Ovary (tissue), 3 donors: ENCODE measurements around the gene GRIN2A.

Experiments used
- EP300 ChIP-seq: sonication (generic); formaldehyde crosslinking; IDR thresholded peaks from one replicate; pipeline ENCODE4 v1.6.1; 2017; ENCODE audit warnings: antibody characterized with exemption
- POLR2A ChIP-seq: fragments of 450-650 bp; IDR thresholded peaks from one replicate; pipeline ENCODE4 v1.6.1; 2017; ENCODE audit warnings: antibody characterized with exemption, mild to moderate bottlenecking, moderate library complexity
- TF ChIP-seq, protein P1 (sequence below), 3 donors: fragments of 450-650 bp in 2 of 3; fragments of 200-600 bp in 1 of 3; IDR thresholded peaks; one replicate each; pipeline versions ENCODE4 v1.5.1 to v1.8.0; 2016 to 2022; ENCODE audit warnings: antibody characterized with exemption in 3 of 3, mild to moderate bottlenecking in 1 of 3
- donor health status: DM: no; HTN: no; CAD: no.

DNA sequence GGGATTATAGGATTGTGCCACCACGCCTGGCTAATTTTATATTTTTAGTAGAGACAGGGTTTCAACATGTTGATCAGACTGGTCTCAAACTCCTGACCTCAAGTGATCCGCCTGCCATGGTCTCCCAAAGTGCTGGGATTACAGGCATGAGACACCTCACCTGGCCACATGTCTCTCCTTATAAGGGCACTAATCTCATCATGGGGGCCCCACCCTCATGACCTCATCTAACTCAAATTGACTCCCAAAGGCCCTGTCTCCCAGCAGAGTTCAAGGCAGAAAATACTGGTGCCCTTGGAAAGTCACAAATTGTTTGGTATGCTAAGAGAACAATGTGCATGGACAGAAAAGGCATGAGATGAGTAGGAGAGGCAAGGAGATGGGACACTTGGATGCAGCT lies 49.3 kb upstream of the GRIN2A start:
- no peak for TF ChIP-seq POLR2A
- TF ChIP-seq, protein P1, sequence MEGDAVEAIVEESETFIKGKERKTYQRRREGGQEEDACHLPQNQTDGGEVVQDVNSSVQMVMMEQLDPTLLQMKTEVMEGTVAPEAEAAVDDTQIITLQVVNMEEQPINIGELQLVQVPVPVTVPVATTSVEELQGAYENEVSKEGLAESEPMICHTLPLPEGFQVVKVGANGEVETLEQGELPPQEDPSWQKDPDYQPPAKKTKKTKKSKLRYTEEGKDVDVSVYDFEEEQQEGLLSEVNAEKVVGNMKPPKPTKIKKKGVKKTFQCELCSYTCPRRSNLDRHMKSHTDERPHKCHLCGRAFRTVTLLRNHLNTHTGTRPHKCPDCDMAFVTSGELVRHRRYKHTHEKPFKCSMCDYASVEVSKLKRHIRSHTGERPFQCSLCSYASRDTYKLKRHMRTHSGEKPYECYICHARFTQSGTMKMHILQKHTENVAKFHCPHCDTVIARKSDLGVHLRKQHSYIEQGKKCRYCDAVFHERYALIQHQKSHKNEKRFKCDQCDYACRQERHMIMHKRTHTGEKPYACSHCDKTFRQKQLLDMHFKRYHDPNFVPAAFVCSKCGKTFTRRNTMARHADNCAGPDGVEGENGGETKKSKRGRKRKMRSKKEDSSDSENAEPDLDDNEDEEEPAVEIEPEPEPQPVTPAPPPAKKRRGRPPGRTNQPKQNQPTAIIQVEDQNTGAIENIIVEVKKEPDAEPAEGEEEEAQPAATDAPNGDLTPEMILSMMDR (IDR thresholded peaks at IDR 0.05), result no peak
- no peak for TF ChIP-seq EP300
